HG02642 (cell line): ENCODE data around the gene EN2.

ENCODE experiments used
- ATAC-seq: cut with Tn5 transposase; IDR thresholded peaks from one replicate; pipeline ENCODE4 v1.9.1; 2021; ENCODE audit warnings: mild to moderate bottlenecking; ENCODE audit not compliant: unreplicated experiment, poor library complexity

Gene EN2

GRCh38 chr7:155483245-155483644 is 25.3 kb downstream of the EN2 start:
- no peak for ATAC-seq

GRCh38 chr7:155483868-155484325 is 26.0 kb downstream of the EN2 start:
- ATAC-seq = no peak

GRCh38 chr7:155484483-155485399 is 26.8 kb downstream of the EN2 start:
- ATAC-seq = no peak

DNA sequence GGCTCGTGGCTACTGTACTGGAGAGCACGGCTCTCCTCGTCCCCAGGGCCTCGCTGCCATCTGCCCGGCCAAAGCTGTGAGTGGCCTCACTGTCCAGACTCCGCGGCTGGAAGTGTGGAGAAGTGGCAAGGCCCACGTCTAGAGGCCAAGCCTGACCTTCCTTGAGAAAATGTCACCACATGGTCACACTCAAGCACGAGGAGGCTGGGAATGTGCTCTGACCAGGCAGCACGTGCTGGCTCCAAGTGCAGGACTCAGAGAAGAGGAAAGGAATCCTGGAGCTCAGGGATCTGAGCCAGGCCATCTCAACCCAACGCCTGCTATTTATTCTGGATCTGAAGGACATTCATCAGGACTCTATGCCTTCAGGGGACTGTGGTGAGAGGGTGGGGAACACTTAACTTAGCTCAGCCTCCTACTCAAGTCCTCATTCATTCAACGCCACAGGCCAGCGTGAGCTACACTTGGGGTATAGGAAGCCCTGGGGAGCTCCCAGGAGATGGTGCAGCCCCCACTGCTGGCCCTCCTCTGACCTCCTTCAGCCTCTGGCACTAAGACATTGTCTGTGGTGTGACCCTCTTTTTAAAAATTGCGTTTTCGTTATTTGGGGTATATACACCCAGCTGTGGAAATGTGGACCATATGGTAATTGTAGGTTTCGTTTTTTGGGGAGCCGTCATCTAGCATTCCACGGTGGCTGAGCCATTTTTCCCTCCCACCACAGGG is 29.0 kb downstream of the EN2 start:
- ATAC-seq = no peak

- no peak for ATAC-seq
Observed at GRCh38 chr7:155487509-155488482, 29.9 kb downstream of the EN2 start.

DNA sequence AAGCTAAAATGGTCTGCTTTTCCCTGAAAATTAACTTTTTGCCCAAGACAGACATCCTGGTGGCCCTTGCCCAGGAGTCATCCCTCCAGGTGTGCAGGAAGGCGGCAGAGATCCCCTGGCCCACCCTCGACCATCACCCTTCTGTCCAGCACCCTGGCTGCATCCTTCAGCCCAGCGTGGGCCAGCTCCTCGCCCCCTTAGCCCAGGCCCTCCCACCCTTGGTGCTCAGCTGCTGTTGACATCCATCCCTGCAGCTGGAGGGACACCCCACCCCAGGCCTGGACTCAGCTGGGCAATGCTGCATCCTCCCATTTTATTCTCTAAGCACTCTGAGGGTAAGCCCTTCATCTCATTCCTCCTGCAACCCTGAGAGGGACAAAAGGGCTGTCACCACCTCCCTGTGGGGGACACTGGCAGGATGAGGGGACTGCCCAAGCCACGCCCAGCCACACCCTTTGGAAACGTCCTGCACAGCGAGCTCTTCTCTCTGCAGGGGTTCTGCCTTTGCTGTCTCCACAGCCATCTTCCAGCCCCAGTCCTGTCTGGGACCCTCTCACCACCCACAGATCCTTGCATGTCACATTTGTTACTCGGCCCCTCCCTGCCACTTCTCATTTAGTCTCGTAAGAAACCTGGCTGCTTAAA is 30.7 kb downstream of the EN2 start:
- no peak for ATAC-seq

GRCh38 chr7:155489158-155489840 is 31.4 kb downstream of the EN2 start:
- ATAC-seq = no peak

DNA sequence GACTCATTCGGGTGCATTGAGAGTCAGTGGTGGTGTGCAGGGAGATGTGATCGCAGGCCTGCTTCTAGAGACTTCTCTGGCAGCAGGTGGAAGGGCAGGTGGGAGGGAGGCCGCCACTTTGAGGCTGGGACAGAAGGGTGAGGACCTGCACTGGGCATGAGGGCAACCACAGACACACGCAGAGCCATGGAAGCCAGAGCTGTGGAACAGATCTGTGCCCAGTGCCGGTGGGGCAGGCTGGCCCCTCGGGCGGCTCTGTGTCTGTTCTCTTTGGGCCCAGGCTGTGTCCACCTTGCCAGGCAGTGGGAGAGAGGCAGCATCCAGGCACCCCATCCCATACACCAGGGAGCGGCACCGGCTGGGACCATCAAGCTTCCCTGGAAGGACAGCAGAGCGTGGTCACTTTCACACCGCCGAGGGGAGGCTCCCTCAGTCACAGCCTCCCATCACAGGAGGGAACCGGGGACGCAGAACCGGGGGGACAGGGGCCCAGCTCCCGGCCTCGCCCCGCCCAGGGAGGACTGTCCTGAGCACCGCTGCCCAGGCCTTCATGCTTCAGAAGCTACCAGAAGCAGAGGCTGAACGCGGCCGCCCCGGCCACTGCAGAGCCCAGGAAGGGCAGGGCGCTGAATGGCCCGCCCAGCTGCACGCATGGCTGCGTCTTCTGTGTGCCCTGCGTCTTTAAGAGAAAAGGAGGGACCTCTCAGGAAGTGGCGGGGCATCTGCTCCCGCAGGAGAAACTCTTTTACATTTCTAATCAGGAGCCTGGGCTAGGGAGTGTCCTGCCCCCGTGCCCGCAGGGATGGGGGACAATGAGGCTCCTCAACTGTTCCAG is 32.1 kb downstream of the EN2 start:
- ATAC-seq = peak; percentile 30

- peak; percentile 90 for ATAC-seq
Observed at GRCh38 chr7:155490697-155491628, 33.0 kb downstream of the EN2 start.

DNA sequence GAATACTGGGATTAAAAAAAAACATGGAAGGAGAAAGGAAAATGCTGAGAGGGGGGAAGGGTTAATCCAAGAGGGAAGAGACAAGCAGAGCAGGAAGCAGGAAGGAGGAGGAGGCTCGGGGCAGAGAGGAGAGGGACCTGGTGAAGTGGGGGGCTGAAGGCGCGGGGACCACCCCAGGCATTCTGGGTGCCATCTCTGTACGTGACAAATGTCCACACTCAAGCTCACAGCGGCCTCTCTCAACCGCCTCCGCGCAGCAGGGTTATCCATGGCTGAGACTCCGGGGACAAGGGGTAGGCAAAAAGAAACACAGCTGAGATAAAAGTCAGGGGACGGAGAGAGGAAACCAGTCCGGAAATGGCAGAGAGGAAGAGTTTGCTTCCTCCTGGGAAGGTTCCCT is 33.9 kb downstream of the EN2 start:
- no peak for ATAC-seq

GRCh38 chr7:155493744-155494538 is 36.0 kb downstream of the EN2 start:
- ATAC-seq = no peak

DNA sequence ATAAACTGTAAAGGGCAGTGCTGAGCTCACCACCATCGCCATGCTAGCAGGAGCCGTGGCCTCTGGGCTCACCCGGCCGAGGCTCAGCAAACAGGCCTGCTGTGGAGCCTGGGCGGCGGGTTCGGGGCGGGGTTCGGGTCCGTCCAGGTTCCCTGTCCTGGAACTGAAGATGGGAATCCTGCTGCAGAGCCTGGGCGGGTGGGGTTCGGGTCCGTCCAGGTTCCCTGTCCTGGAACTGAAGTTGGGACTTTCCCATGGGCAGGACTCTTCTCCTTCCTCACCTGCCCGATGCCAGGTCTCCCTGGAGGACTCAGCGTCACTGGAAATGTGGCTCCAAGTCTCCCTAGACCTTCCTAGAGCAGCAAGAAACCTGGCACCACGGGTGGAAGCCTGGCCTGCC is 36.6 kb downstream of the EN2 start:
- no peak for ATAC-seq

GRCh38 chr7:155495440-155496248 is 37.7 kb downstream of the EN2 start:
- no peak for ATAC-seq

- ATAC-seq = no peak
Observed at GRCh38 chr7:155496267-155497005, 38.5 kb downstream of the EN2 start.
